ENCODE measurements around the gene FHOD1. TPM values are rescaled to one million over a fixed set of nuclear protein-coding genes. Genes with fewer than 3 reads are reported as not detected.

Gene FHOD1
- total and polyA plus RNA-seq, 2 donors (not counting 1 experiment from before 2014, with no cell fraction given), result 46.3 to 46.9 TPM

DNA sequence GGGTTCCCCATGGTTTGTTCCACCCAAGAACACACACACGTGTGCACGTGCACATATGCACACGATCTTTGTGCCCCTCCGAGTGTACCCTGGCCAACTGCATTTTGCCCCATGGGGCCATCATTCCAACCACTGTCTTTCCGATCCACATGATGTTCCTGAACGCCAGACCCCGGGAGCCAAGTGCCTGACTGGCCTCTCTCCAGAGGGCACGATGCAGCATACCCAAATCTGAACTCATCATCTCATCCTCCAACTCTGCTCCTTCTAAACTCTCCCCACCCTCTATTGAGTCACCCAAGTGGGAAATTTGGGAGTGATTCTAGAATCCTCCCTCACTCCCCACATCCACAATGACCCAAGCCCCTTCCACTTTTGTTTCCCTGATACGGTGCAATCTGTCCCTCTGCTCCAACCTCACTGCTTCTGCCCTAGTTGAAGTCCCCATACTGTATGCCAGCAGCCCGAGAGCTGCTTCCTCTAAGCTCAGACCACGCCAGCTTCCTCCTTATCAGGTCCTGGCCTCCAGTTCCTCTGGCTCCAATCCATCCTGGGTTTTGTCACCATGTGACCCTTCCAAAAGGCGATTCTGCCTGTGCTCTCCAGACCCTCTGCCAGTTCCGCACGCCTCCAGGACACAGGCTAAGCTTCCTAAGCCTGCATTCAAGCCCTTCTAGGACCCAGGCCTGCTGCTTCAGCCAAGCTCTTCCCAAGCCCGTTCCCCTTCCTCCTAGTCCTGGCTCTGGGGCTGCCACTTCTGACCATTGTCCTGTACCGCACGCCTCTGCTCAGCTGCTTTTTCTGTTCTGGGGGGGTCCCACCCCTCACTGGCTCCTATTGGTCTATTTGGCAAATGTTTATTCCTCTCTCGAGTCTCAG is 30.4 kb downstream of the FHOD1 start:
- Mint-ChIP-seq H3K27ac (no peak overlapping the region), H3K9me3 (ENCODE audit: insufficient read depth) (no peaks in the 10 kb centered on the region), H3K4me3 (no peak overlapping the region), H3K27me3 (no peaks in the 10 kb centered on the region), H3K4me1 (no peaks in the 10 kb centered on the region)
- Histone ChIP-seq H2AFZ (ENCODE audit: insufficient read depth, low read depth, low read length, poor library complexity, severe bottlenecking) (no peak overlapping the region), H3K4me3 (ENCODE audit: control extremely low read depth in 1 of 5, extremely low read depth in 1 of 5, insufficient read depth in 1 of 5, low read depth in 2 of 5, low read length in 4 of 5) (no peak overlapping the region), H3K27ac (ENCODE audit: low read length in 2 of 2) (no peak overlapping the region), H3K9ac (ENCODE audit: low read length) (no peak overlapping the region), H3K9me3 (ENCODE audit: control extremely low read depth in 1 of 3, control insufficient read depth in 2 of 3, insufficient read depth in 1 of 3, low read length in 2 of 3) (no peaks in the 10 kb centered on the region), H4K20me1 (ENCODE audit: control insufficient read depth, insufficient read depth, low read length, poor library complexity, severe bottlenecking) (no peaks in the 10 kb centered on the region), H3K36me3 (replicated peaks in 1 of 2; ENCODE audit: control extremely low read depth in 1 of 2, control insufficient read depth in 1 of 2, extremely low read depth in 1 of 2, insufficient read depth in 2 of 2, low read length in 1 of 2) (no peaks in the 10 kb centered on the region), H3K27me3 (replicated peaks in 1 of 4; ENCODE audit: control extremely low read depth in 1 of 4, control insufficient read depth in 3 of 4, insufficient read depth in 4 of 4, low read length in 3 of 4) (no peaks in the 10 kb centered on the region), H3K79me2 (ENCODE audit: control insufficient read depth, insufficient read depth, low read length) (no peaks in the 10 kb centered on the region), H3K4me1 (ENCODE audit: control insufficient read depth in 2 of 2, insufficient read depth in 2 of 2, low read length in 2 of 2) (no peaks in the 10 kb centered on the region), H3K4me2 (replicated peaks; ENCODE audit: low read depth, low read length, poor library complexity, severe bottlenecking) (no peak overlapping the region)
- WGBS (ENCODE audit: insufficient coverage), result 52% methylated on average over 18 of the region's 18 CpGs
- DNase-seq (no peak), ATAC-seq (ENCODE audit: low read depth) (no peak)
- POLR2A ChIA-PET, result interaction anchor here (0.7 kb wide), 1 partner anchor 19 kb away, joined by 3 read pairs; no protein-coding TSS in a partner anchor
- intact Hi-C loops (cut with micrococcal nuclease), result no loop called here
- TF ChIP-seq, protein P1, sequence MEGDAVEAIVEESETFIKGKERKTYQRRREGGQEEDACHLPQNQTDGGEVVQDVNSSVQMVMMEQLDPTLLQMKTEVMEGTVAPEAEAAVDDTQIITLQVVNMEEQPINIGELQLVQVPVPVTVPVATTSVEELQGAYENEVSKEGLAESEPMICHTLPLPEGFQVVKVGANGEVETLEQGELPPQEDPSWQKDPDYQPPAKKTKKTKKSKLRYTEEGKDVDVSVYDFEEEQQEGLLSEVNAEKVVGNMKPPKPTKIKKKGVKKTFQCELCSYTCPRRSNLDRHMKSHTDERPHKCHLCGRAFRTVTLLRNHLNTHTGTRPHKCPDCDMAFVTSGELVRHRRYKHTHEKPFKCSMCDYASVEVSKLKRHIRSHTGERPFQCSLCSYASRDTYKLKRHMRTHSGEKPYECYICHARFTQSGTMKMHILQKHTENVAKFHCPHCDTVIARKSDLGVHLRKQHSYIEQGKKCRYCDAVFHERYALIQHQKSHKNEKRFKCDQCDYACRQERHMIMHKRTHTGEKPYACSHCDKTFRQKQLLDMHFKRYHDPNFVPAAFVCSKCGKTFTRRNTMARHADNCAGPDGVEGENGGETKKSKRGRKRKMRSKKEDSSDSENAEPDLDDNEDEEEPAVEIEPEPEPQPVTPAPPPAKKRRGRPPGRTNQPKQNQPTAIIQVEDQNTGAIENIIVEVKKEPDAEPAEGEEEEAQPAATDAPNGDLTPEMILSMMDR (IDR thresholded peaks at IDR 0.05), result no peak
- TF ChIP-seq EZH2 (IDR thresholded peaks at IDR 0.05; ENCODE audit: borderline replicate concordance, insufficient read depth, low read depth, low read length, poor library complexity, severe bottlenecking), result no peak
- CTCF ChIA-PET, result no interaction called here

DNA sequence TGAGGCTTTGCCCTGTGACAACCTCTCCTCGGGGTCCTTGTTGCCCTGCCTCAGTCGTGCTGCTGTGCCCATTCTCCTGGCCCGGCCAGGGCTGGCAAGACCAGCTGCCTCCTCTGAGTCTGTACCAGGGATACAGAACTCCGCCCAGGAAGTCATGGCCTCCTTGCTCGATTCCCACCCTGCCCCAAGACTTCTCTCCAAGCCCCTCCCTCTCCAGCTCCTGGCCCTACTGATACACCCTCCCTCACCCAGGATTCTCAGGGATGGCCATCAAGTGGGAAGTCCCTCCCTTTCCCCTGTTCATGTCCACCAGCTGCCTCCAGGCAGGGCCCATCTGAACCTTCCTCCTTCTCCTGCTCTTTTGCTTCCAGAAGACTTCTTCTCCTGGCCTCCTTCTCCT is 31.6 kb downstream of the FHOD1 start:
- Histone ChIP-seq H4K20me1 (ENCODE audit: control insufficient read depth, insufficient read depth, low read length, poor library complexity, severe bottlenecking) (no peaks in the 10 kb centered on the region), H3K4me1 (ENCODE audit: control insufficient read depth in 2 of 2, insufficient read depth in 2 of 2, low read length in 2 of 2) (no peaks in the 10 kb centered on the region), H3K27me3 (replicated peaks in 1 of 4; ENCODE audit: control extremely low read depth in 1 of 4, control insufficient read depth in 3 of 4, insufficient read depth in 4 of 4, low read length in 3 of 4) (no peaks in the 10 kb centered on the region), H3K27ac (ENCODE audit: low read length in 2 of 2) (no peak overlapping the region), H3K36me3 (replicated peaks in 1 of 2; ENCODE audit: control extremely low read depth in 1 of 2, control insufficient read depth in 1 of 2, extremely low read depth in 1 of 2, insufficient read depth in 2 of 2, low read length in 1 of 2) (no peaks in the 10 kb centered on the region), H3K9me3 (ENCODE audit: control extremely low read depth in 1 of 3, control insufficient read depth in 2 of 3, insufficient read depth in 1 of 3, low read length in 2 of 3) (no peaks in the 10 kb centered on the region), H3K4me2 (replicated peaks; ENCODE audit: low read depth, low read length, poor library complexity, severe bottlenecking) (no peak overlapping the region), H3K9ac (ENCODE audit: low read length) (no peak overlapping the region), H3K4me3 (ENCODE audit: control extremely low read depth in 1 of 5, extremely low read depth in 1 of 5, insufficient read depth in 1 of 5, low read depth in 2 of 5, low read length in 4 of 5) (no peak overlapping the region), H2AFZ (ENCODE audit: insufficient read depth, low read depth, low read length, poor library complexity, severe bottlenecking) (no peak overlapping the region), H3K79me2 (ENCODE audit: control insufficient read depth, insufficient read depth, low read length) (no peaks in the 10 kb centered on the region)
- DNase-seq, result no peak
- H3K4me3 Mint-ChIP-seq, result no peak overlapping the region
- no peaks in the 10 kb centered on the region for H3K9me3 Mint-ChIP-seq (ENCODE audit: insufficient read depth)
- intact Hi-C loops (cut with micrococcal nuclease), result no loop called here
- 78% methylated on average over 5 of the region's 5 CpGs for WGBS (ENCODE audit: insufficient coverage)
- H3K27ac Mint-ChIP-seq, result no peak overlapping the region
- ChIA-PET POLR2A (no interaction called here), CTCF (no interaction called here)
- no peaks in the 10 kb centered on the region for H3K4me1 Mint-ChIP-seq
- ATAC-seq (ENCODE audit: low read depth), result no peak
- no peak for TF ChIP-seq EZH2 (IDR thresholded peaks at IDR 0.05; ENCODE audit: borderline replicate concordance, insufficient read depth, low read depth, low read length, poor library complexity, severe bottlenecking)
- H3K27me3 Mint-ChIP-seq, result no peaks in the 10 kb centered on the region

Measured in B cell (primary cell).